SU-DHL-6 (cell line): ENCODE data around the gene DCHS2.

Experiments
- H2AFZ ChIP-seq: fragments of 200-600 bp; sonication (generic); 2 replicates; pipeline ENCODE4 v1.6.1; 2014; ENCODE audit warnings: low read depth, mild to moderate bottlenecking, moderate library complexity, mixed read lengths, antibody characterized with exemption, low read length; ENCODE audit not compliant: severe bottlenecking
- H3F3A ChIP-seq: fragments of 200-600 bp; shearing (Covaris generic); 2 replicates; pipeline ENCODE4 v1.6.0; 2016; ENCODE audit warnings: antibody characterized with exemption, mild to moderate bottlenecking; ENCODE audit not compliant: insufficient read depth
- H3K27ac ChIP-seq: fragments of 200-600 bp; sonication (generic); 2 replicates; pipeline ENCODE4 v1.5.1; 2016; ENCODE audit warnings: low read depth, mild to moderate bottlenecking, low read length, moderate library complexity, mixed read lengths
- H3K27me3 ChIP-seq: fragments of 200-600 bp; sonication (generic), shearing (Covaris generic); 2 replicates; pipeline ENCODE4 v1.6.0; 2014; ENCODE audit warnings: mild to moderate bottlenecking, low read length
- H3K36me3 ChIP-seq: fragments of 200-600 bp; sonication (generic); 2 replicates; pipeline ENCODE4 v1.6.1; 2014; ENCODE audit warnings: mild to moderate bottlenecking, low read length, mixed read lengths
- H3K4me2 ChIP-seq: fragments of 300-600, 200-600 bp; shearing (Covaris generic), sonication (generic); 2 replicates; pipeline ENCODE4 v1.6.0; 2014; ENCODE audit warnings: low read length, low read depth, mild to moderate bottlenecking; ENCODE audit not compliant: poor library complexity, severe bottlenecking
- H3K4me3 ChIP-seq: fragments of 200-600 bp; sonication (generic); 2 replicates; pipeline ENCODE4 v1.5.1; 2014; ENCODE audit warnings: antibody characterized with exemption, low read length, mild to moderate bottlenecking, mixed read lengths; ENCODE audit not compliant: insufficient read depth, poor library complexity, severe bottlenecking
- H3K79me2 ChIP-seq: fragments of 200-600 bp; sonication (generic); 2 replicates; pipeline ENCODE4 v1.6.1; 2014; ENCODE audit warnings: mild to moderate bottlenecking, low read length, moderate library complexity; ENCODE audit not compliant: insufficient read depth
- H3K9ac ChIP-seq: fragments of 200-600 bp; sonication (generic); 2 replicates; pipeline ENCODE4 v1.7.0; 2014; ENCODE audit warnings: mild to moderate bottlenecking, low read length
- H3K9me2 ChIP-seq: fragments of 200-600 bp; sonication (generic); replicated peaks from 2 replicates; pipeline ENCODE4 v1.6.1; 2014; ENCODE audit warnings: low read length; ENCODE audit not compliant: insufficient read depth
- H3K9me3 ChIP-seq: fragments of 200-600 bp; sonication (generic); 2 replicates; pipeline ENCODE4 v1.6.1; 2014; ENCODE audit warnings: low read length, mixed read lengths; ENCODE audit not compliant: insufficient read depth
- H4K20me1 ChIP-seq: fragments of 200-600 bp; sonication (generic); 2 replicates; pipeline ENCODE4 v1.6.1; 2014; ENCODE audit warnings: low read depth, mild to moderate bottlenecking, antibody characterized with exemption, low read length, moderate library complexity, mixed read lengths
- EZH2phosphoT487 ChIP-seq: fragments of 200-600 bp; sonication (generic), shearing (Covaris generic); conservative IDR thresholded peaks from 2 replicates; pipeline ENCODE4 v1.6.1; 2018; ENCODE audit warnings: mild to moderate bottlenecking, antibody characterized with exemption, low read length, moderate library complexity, mixed read lengths
- TF ChIP-seq, protein P1 (sequence below): fragments of 200-600 bp; sonication (generic); IDR thresholded peaks from one replicate; pipeline ENCODE4 v1.5.1; 2017; ENCODE audit warnings: antibody characterized with exemption, mild to moderate bottlenecking, low read length, moderate library complexity; ENCODE audit not compliant: insufficient read depth, poor library complexity, severe bottlenecking

The DCHS2 gene

DNA sequence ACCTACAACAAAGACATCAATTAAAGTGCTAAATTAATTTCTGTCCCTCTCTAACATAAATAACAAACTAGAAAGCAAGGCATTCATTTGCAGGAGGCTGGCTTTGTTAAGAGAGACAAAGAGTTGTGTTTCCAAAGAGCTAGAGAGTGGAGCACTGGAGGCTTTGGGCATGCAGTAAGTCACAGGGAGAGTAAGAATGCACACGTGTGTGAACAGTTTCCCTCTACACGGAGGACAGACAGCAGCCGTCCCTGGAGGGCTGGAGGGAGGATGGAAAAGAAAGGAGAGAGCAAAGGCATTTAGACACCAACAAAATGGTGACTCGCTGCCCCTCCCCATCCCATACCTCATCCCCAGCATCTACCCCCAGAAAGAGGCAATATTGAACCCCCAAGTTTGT lies 20.4 kb upstream of the DCHS2 start:
- H3K79me2 ChIP-seq: no peaks in the 10 kb centered on the region
- H3K4me3 ChIP-seq: no peak overlapping the region
- no peak overlapping the region for H3K4me2 ChIP-seq
- no peaks in the 10 kb centered on the region for H3K27me3 ChIP-seq
- no peaks in the 10 kb centered on the region for H4K20me1 ChIP-seq
- H2AFZ ChIP-seq: no peak overlapping the region
- H3K36me3 ChIP-seq: no peaks in the 10 kb centered on the region
- H3K9ac ChIP-seq: no peak overlapping the region
- H3F3A ChIP-seq: no peaks in the 10 kb centered on the region
- H3K27ac ChIP-seq: no peak overlapping the region
- H3K9me2 ChIP-seq: no peaks in the 10 kb centered on the region
- TF ChIP-seq, protein P1, sequence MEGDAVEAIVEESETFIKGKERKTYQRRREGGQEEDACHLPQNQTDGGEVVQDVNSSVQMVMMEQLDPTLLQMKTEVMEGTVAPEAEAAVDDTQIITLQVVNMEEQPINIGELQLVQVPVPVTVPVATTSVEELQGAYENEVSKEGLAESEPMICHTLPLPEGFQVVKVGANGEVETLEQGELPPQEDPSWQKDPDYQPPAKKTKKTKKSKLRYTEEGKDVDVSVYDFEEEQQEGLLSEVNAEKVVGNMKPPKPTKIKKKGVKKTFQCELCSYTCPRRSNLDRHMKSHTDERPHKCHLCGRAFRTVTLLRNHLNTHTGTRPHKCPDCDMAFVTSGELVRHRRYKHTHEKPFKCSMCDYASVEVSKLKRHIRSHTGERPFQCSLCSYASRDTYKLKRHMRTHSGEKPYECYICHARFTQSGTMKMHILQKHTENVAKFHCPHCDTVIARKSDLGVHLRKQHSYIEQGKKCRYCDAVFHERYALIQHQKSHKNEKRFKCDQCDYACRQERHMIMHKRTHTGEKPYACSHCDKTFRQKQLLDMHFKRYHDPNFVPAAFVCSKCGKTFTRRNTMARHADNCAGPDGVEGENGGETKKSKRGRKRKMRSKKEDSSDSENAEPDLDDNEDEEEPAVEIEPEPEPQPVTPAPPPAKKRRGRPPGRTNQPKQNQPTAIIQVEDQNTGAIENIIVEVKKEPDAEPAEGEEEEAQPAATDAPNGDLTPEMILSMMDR: no peak
- TF ChIP-seq EZH2phosphoT487: no peak
- H3K9me3 ChIP-seq: no peaks in the 10 kb centered on the region

DNA sequence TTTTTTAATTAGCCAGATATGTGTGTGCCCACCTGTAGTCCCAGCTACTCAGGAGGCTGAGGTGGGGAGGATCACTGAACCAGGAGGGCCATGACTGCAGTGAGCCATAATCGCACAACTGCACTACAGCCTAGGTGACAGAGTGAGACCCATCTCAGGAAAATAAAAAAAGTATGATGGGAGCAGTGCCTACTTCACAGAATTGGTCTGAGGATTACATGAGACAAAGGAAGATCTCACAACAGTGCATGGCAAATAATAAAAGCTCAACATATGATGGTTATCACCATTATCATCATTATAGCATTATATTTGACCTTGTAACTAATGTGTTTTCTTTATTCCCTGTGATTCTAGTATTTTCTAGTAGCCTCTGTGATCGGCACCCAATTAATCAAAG lies 19.9 kb upstream of the DCHS2 start:
- Histone ChIP-seq H3K9me2 (no peaks in the 10 kb centered on the region), H3F3A (no peaks in the 10 kb centered on the region), H3K27me3 (no peaks in the 10 kb centered on the region), H3K36me3 (no peaks in the 10 kb centered on the region), H3K9ac (no peak overlapping the region), H3K4me2 (no peak overlapping the region), H3K27ac (no peak overlapping the region), H3K79me2 (no peaks in the 10 kb centered on the region), H4K20me1 (no peaks in the 10 kb centered on the region), H3K9me3 (no peaks in the 10 kb centered on the region), H3K4me3 (no peak overlapping the region), H2AFZ (no peak overlapping the region)
- TF ChIP-seq EZH2phosphoT487: no peak
- TF ChIP-seq, protein P1: no peak

DNA sequence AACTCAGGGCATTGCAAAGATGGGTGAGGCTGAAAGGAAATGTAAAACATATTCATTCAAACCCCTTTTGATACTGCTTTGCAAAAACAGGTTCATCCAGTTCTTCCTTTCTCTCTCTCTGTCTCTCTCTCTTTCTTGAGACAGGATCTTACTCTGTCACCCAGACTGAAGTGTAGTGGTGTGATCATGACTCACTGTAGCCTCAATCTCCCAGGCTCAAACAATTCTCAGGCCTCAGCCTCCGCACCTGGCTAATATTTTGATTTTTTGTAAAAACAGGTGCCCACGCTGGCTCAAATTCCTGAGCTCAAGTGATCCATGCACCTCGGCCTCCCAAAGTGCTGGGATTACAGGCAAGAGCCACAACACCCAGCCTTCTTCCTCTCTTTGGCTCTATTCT lies 15.6 kb upstream of the DCHS2 start:
- no peaks in the 10 kb centered on the region for H3K27me3 ChIP-seq
- no peak overlapping the region for H3K4me2 ChIP-seq
- no peak overlapping the region for H2AFZ ChIP-seq
- H3K27ac ChIP-seq: no peak overlapping the region
- TF ChIP-seq, protein P1: no peak
- TF ChIP-seq EZH2phosphoT487: no peak
- no peak overlapping the region for H3K9ac ChIP-seq
- H4K20me1 ChIP-seq: no peaks in the 10 kb centered on the region
- no peaks in the 10 kb centered on the region for H3K36me3 ChIP-seq
- no peak overlapping the region for H3K4me3 ChIP-seq
- no peaks in the 10 kb centered on the region for H3F3A ChIP-seq
- no peaks in the 10 kb centered on the region for H3K9me3 ChIP-seq
- H3K79me2 ChIP-seq: no peaks in the 10 kb centered on the region
- H3K9me2 ChIP-seq: no peaks in the 10 kb centered on the region
